Esophagus muscularis mucosa (tissue), 4 donors: Measurements from ENCODE around the gene NFKB2. TPM values are rescaled to one million over a fixed set of nuclear protein-coding genes. Genes with fewer than 3 reads are reported as not detected.
A peak's percentile ranks its signal among the peaks of the same experiment; 100 is the strongest.

Experiments
- DNase-seq: peaks from one replicate; pipeline ENCODE4 v3.0.0-alpha.2; 2017; ENCODE audit errors: extremely low spot score
- H3K27ac ChIP-seq, 4 donors: fragments of 200-600 bp; sonication (generic); replicated peaks in 1 of 4; 1 replicate in 3 of 4; 2 replicates in 1 of 4; pipeline ENCODE4 v1.5.1; 2016 to 2019; ENCODE audit warnings: mild to moderate bottlenecking in 1 of 4
- H3K27me3 ChIP-seq, 4 donors: fragments of 200-600 bp; sonication (generic); one replicate each; pipeline versions ENCODE4 v1.5.1 to v1.6.0; 2016 to 2019
- H3K36me3 ChIP-seq, 4 donors: fragments of 200-600 bp; sonication (generic); one replicate each; pipeline ENCODE4 v1.5.1; 2016 to 2019
- H3K4me1 ChIP-seq, 4 donors: fragments of 200-600 bp; sonication (generic); one replicate each; pipeline ENCODE4 v1.5.1; 2016 to 2019
- H3K4me3 ChIP-seq, 4 donors: fragments of 200-600 bp; sonication (generic); 1 replicate in 2 of 4; 2 replicates in 2 of 4; pipeline ENCODE4 v1.5.1; 2016 to 2019; ENCODE audit warnings: mild to moderate bottlenecking in 4 of 4, moderate library complexity in 1 of 4
- H3K9me3 ChIP-seq, 4 donors: fragments of 200-600 bp; sonication (generic); 1 replicate in 3 of 4; 2 replicates in 1 of 4; pipeline ENCODE4 v1.5.1; 2016 to 2019
- CTCF ChIP-seq, 3 experiments: fragments of 200-600 bp in 2 of 3; fragments of 450-650 bp in 1 of 3; sonication (generic) in 2 of 3; IDR thresholded peaks; one replicate each; pipeline ENCODE4 v1.5.1; 2017 to 2019; ENCODE audit warnings: antibody characterized with exemption in 3 of 3, mild to moderate bottlenecking in 2 of 3, moderate library complexity in 1 of 3
- EP300 ChIP-seq: sonication (generic); formaldehyde crosslinking; IDR thresholded peaks from one replicate; pipeline ENCODE4 v1.6.1; 2017; ENCODE audit warnings: antibody characterized with exemption
- POLR2A ChIP-seq: fragments of 450-650 bp; IDR thresholded peaks from one replicate; pipeline ENCODE4 v1.6.1; 2017; ENCODE audit warnings: antibody characterized with exemption, moderate library complexity, mild to moderate bottlenecking, low read depth
- POLR2AphosphoS5 ChIP-seq, 2 donors: sonication (generic); formaldehyde crosslinking; IDR thresholded peaks; one replicate each; pipeline ENCODE4 v1.6.1; 2017; ENCODE audit warnings: antibody characterized with exemption in 2 of 2
- WGBS: methylation state at CpG from one replicate; pipeline ENCODE4 v1.1.5; 2018; 5-methylcytosine and 5-hydroxymethylcytosine counted together
- intact Hi-C: fragments of 100-400 bp; cut with DNase I; formaldehyde crosslinking; loops from one replicate; pipeline ENCODE4 v1.15.1; 2023
- total RNA-seq, 4 donors: library from RNA; depleted of rRNA; stranded (reverse); fragments of >200 nt; gene quantifications; one replicate each; pipeline versions ENCODE4 v1.1.0 to v1.2.1, GENCODE V29; 2016

Gene NFKB2
- 10 to 100 TPM; 18.7 to 47.0 (median 41.2) TPM for total RNA-seq

GRCh38 chr10:102395400-102396316 is at the start of gene NFKB2:
TSS of gene NFKB2 (plus strand) at chr10:102395705. CDS start at chr10:102395960, 255 bp downstream.
- Histone ChIP-seq H3K9me3 (no peaks in the 10 kb centered on the region), H3K36me3 (peaks cover 0 to 30% (median 25%) of the 10 kb centered on the region in 4 donors), H3K4me3 (peak within 1 kb of the TSS; percentile 70 to 88 (median 72)), H3K27ac (peak within 1 kb of the TSS; percentile 95 to 99 (median 98)), H3K27me3 (no peaks in the 10 kb centered on the region), H3K4me1 (peaks cover 32 to 69% (median 65%) of the 10 kb centered on the region in 4 donors)
- intact Hi-C loops: no loop called here
- WGBS: 1% methylated on average over 21 of the region's 42 CpGs
- peak; percentile 76 for TF ChIP-seq POLR2A
- peak; percentile 90 to 93 for TF ChIP-seq POLR2AphosphoS5 (IDR thresholded peaks at IDR 0.05)
- TF ChIP-seq CTCF (IDR thresholded peaks at IDR 0.05): no peak
- peak; percentile 43 for TF ChIP-seq EP300
- peak; percentile 98 for DNase-seq

- Histone ChIP-seq H3K27ac (no peak overlapping the region), H3K4me1 (peaks cover 0 to 8% (median 2%) of the 10 kb centered on the region in 4 donors), H3K9me3 (no peaks in the 10 kb centered on the region), H3K4me3 (no peak overlapping the region), H3K27me3 (no peaks in the 10 kb centered on the region), H3K36me3 (peaks cover 18 to 78% (median 37%) of the 10 kb centered on the region in 4 donors)
- intact Hi-C loops: no loop called here
- TF ChIP-seq EP300 (no peak), CTCF (IDR thresholded peaks at IDR 0.05) (peak; percentile 40 to 59 (median 57)), POLR2A (no peak), POLR2AphosphoS5 (IDR thresholded peaks at IDR 0.05) (no peak)
- DNase-seq: no peak
- 51% methylated on average over 2 of the region's 2 CpGs for WGBS
Measured at GRCh38 chr10:102347236-102347828, 48.2 kb upstream of the NFKB2 start.

- H3K27ac ChIP-seq: no peak overlapping the region
- intact Hi-C loops: loop anchor here (5.0 kb wide), 1 partner anchor 185 kb away; no protein-coding TSS in a partner anchor
- no peaks in the 10 kb centered on the region for H3K9me3 ChIP-seq
- no peak for TF ChIP-seq POLR2A
- TF ChIP-seq CTCF (IDR thresholded peaks at IDR 0.05): peak; percentile 86 to 93 (median 89)
- no peak for TF ChIP-seq POLR2AphosphoS5 (IDR thresholded peaks at IDR 0.05)
- 75% methylated on average over 6 of the region's 7 CpGs for WGBS
- no peak overlapping the region for H3K4me3 ChIP-seq
- no peak for DNase-seq
- no peaks in the 10 kb centered on the region for H3K27me3 ChIP-seq
- peaks cover 29 to 98% (median 61%) of the 10 kb centered on the region in 4 donors for H3K36me3 ChIP-seq
- peaks cover 0 to 7% (median 0%) of the 10 kb centered on the region in 4 donors for H3K4me1 ChIP-seq
Measured at GRCh38 chr10:102352066-102352715, 43.3 kb upstream of the NFKB2 start.

- H3K36me3 ChIP-seq: peaks cover 46 to 97% (median 80%) of the 10 kb centered on the region in 4 donors
- H3K4me3 ChIP-seq: no peak overlapping the region
- no peaks in the 10 kb centered on the region for H3K9me3 ChIP-seq
- intact Hi-C loops: loop anchor here (5.0 kb wide), 1 partner anchor 187 kb away; no protein-coding TSS in a partner anchor
- WGBS: 81% methylated on average over 3 of the region's 3 CpGs
- TF ChIP-seq CTCF (IDR thresholded peaks at IDR 0.05) (no peak), EP300 (no peak), POLR2A (no peak), POLR2AphosphoS5 (IDR thresholded peaks at IDR 0.05) (no peak)
- no peak overlapping the region for H3K27ac ChIP-seq
- H3K4me1 ChIP-seq: no peaks in the 10 kb centered on the region
- DNase-seq: no peak
- no peaks in the 10 kb centered on the region for H3K27me3 ChIP-seq
Measured at GRCh38 chr10:102354451-102354850, 41.1 kb upstream of the NFKB2 start.
